Measurements from ENCODE around the gene ERBB4. TPM values are rescaled to one million over a fixed set of nuclear protein-coding genes. Genes with fewer than 3 reads are reported as not detected.

ERBB4 gene
- total RNA-seq, 2 experiments from 2014 or later, result not detected

GRCh38 chr2:212534336-212534735, 4.3 kb downstream of the ERBB4 start:
- H3K9me2 ChIP-seq (ENCODE audit: insufficient read depth, low read length), result no peaks in the 10 kb centered on the region
- ChIA-PET POLR2A (no interaction called here), CTCF (ENCODE audit: unreplicated experiment) (no interaction called here)
- H3K9me3 ChIP-seq (ENCODE audit: low read length), result no peaks in the 10 kb centered on the region
- DNase-seq (ENCODE audit: low spot score), result no peak
- H3K36me3 ChIP-seq (ENCODE audit: insufficient read depth, low read length), result no peaks in the 10 kb centered on the region
- H3K4me3 ChIP-seq (ENCODE audit: low read depth, low read length, poor library complexity, severe bottlenecking), result no peak overlapping the region
- intact Hi-C loops (cut with micrococcal nuclease; ENCODE audit: unreplicated experiment), result no loop called here
- no peak overlapping the region for H2AFZ ChIP-seq (ENCODE audit: low read length)
- H3K79me2 ChIP-seq (ENCODE audit: insufficient read depth, low read depth, low read length), result no peaks in the 10 kb centered on the region
- BruUV-seq (replicated peaks), result no TSS peak
- no peaks in the 10 kb centered on the region for H4K20me1 ChIP-seq (ENCODE audit: insufficient read depth, low read length)
- TF ChIP-seq CTCF (conservative IDR thresholded peaks at IDR 0.05; ENCODE audit: low read length) (no peak), EZH2phosphoT487 (IDR thresholded peaks at IDR 0.05; ENCODE audit: borderline replicate concordance, low read depth, low read length) (no peak)
- no peak overlapping the region for H3K27ac ChIP-seq (ENCODE audit: low read depth, low read length, poor library complexity, severe bottlenecking)
- H3K4me2 ChIP-seq (ENCODE audit: low read length), result no peak overlapping the region
- no peaks in the 10 kb centered on the region for H3K4me1 ChIP-seq (ENCODE audit: insufficient read depth, low read length, poor library complexity, severe bottlenecking)

GRCh38 chr2:212532585-212532984, 6.0 kb downstream of the ERBB4 start:
- ChIA-PET CTCF (ENCODE audit: unreplicated experiment) (no interaction called here), POLR2A (interaction anchor here (1.0 kb wide), 2 partner anchors 17 to 176 kb away, joined by 3 read pairs; no protein-coding TSS in a partner anchor)
- Histone ChIP-seq H3K4me1 (ENCODE audit: insufficient read depth, low read length, poor library complexity, severe bottlenecking) (no peaks in the 10 kb centered on the region), H2AFZ (ENCODE audit: low read length) (no peak overlapping the region), H4K20me1 (ENCODE audit: insufficient read depth, low read length) (no peaks in the 10 kb centered on the region), H3K9me2 (ENCODE audit: insufficient read depth, low read length) (no peaks in the 10 kb centered on the region), H3K9me3 (ENCODE audit: low read length) (no peaks in the 10 kb centered on the region), H3K4me3 (ENCODE audit: low read depth, low read length, poor library complexity, severe bottlenecking) (no peak overlapping the region), H3K27ac (ENCODE audit: low read depth, low read length, poor library complexity, severe bottlenecking) (no peak overlapping the region), H3K36me3 (ENCODE audit: insufficient read depth, low read length) (no peaks in the 10 kb centered on the region), H3K79me2 (ENCODE audit: insufficient read depth, low read depth, low read length) (no peaks in the 10 kb centered on the region), H3K4me2 (ENCODE audit: low read length) (no peak overlapping the region)
- TF ChIP-seq CTCF (conservative IDR thresholded peaks at IDR 0.05; ENCODE audit: low read length) (no peak; the same call in 1 of the 2 replicates), EZH2phosphoT487 (IDR thresholded peaks at IDR 0.05; ENCODE audit: borderline replicate concordance, low read depth, low read length) (no peak)
- no TSS peak for BruUV-seq (replicated peaks)
- no peak for DNase-seq (ENCODE audit: low spot score)
- intact Hi-C loops (cut with micrococcal nuclease; ENCODE audit: unreplicated experiment), result no loop called here

- H3K4me1 ChIP-seq (ENCODE audit: insufficient read depth, low read length, poor library complexity, severe bottlenecking), result no peaks in the 10 kb centered on the region
- H2AFZ ChIP-seq (ENCODE audit: low read length), result no peak overlapping the region
- H3K27ac ChIP-seq (ENCODE audit: low read depth, low read length, poor library complexity, severe bottlenecking), result no peak overlapping the region
- no peaks in the 10 kb centered on the region for H3K9me3 ChIP-seq (ENCODE audit: low read length)
- no peak for TF ChIP-seq CTCF (conservative IDR thresholded peaks at IDR 0.05; ENCODE audit: low read length)
- no peak for TF ChIP-seq EZH2phosphoT487 (IDR thresholded peaks at IDR 0.05; ENCODE audit: borderline replicate concordance, low read depth, low read length)
- POLR2A ChIA-PET, result interaction anchor here (1.0 kb wide), 1 partner anchor 16 kb away, joined by 3 read pairs; no protein-coding TSS in a partner anchor
- intact Hi-C loops (cut with micrococcal nuclease; ENCODE audit: unreplicated experiment), result no loop called here
- BruUV-seq (replicated peaks), result no TSS peak
- DNase-seq (ENCODE audit: low spot score), result no peak
- no peaks in the 10 kb centered on the region for H3K9me2 ChIP-seq (ENCODE audit: insufficient read depth, low read length)
- no peaks in the 10 kb centered on the region for H3K79me2 ChIP-seq (ENCODE audit: insufficient read depth, low read depth, low read length)
- CTCF ChIA-PET (ENCODE audit: unreplicated experiment), result no interaction called here
- H3K4me3 ChIP-seq (ENCODE audit: low read depth, low read length, poor library complexity, severe bottlenecking), result no peak overlapping the region
- no peak overlapping the region for H3K4me2 ChIP-seq (ENCODE audit: low read length)
- no peaks in the 10 kb centered on the region for H4K20me1 ChIP-seq (ENCODE audit: insufficient read depth, low read length)
- no peaks in the 10 kb centered on the region for H3K36me3 ChIP-seq (ENCODE audit: insufficient read depth, low read length)
Observed at GRCh38 chr2:212532087-212532486, 6.5 kb downstream of the ERBB4 start.
